Keratinocyte (primary cell): ENCODE results near the gene TAOK3. TPM values are rescaled to one million over a fixed set of nuclear protein-coding genes. Genes with fewer than 3 reads are reported as not detected.

Source experiments
- DNase-seq: peaks from one replicate; pipeline ENCODE4 v3.0.0-alpha.2; 2011; ENCODE audit warnings: low read depth, missing footprints, low spot score
- FAIRE-seq: peaks from 2 replicates; lab custom pipeline; 2011; peaks lifted over from hg19 to GRCh38; lab: Jason Lieb, UNC
- H2AFZ ChIP-seq: 2 replicates; pipeline ENCODE4 v1.6.0; 2012; ENCODE audit warnings: low read length, control low read depth, inconsistent platforms; ENCODE audit not compliant: control insufficient read depth
- H3K27ac ChIP-seq: 2 replicates; pipeline ENCODE4 v1.5.1; 2011; ENCODE audit warnings: low read length; ENCODE audit not compliant: control insufficient read depth, insufficient read depth
- H3K27me3 ChIP-seq: 3 replicates; pipeline ENCODE4 v1.6.0; 2011; ENCODE audit warnings: low read length; ENCODE audit not compliant: control insufficient read depth, insufficient read depth; ENCODE audit errors: extremely low read depth
- H3K36me3 ChIP-seq, 2 experiments: 2 replicates in 1 of 2; 3 replicates in 1 of 2; pipeline ENCODE4 v1.5.1; 2011; ENCODE audit warnings: low read length in 2 of 2, mild to moderate bottlenecking in 1 of 2; ENCODE audit not compliant: control insufficient read depth in 2 of 2, insufficient read depth in 2 of 2; ENCODE audit errors: extremely low read depth in 1 of 2
- H3K4me1 ChIP-seq: 3 replicates; pipeline ENCODE4 v1.5.1; 2011; ENCODE audit warnings: low read length; ENCODE audit not compliant: control insufficient read depth, insufficient read depth; ENCODE audit errors: extremely low read depth
- H3K4me2 ChIP-seq: 3 replicates; pipeline ENCODE4 v1.6.0; 2011; ENCODE audit warnings: low read depth, low read length; ENCODE audit not compliant: control insufficient read depth, insufficient read depth; ENCODE audit errors: extremely low read depth
- H3K4me3 ChIP-seq, 3 experiments: fragments of 200-600 bp in 1 of 3; sonication (generic) in 1 of 3; 2 replicates in 2 of 3; 3 replicates in 1 of 3; pipeline ENCODE4 v1.5.1; 2011 to 2016; ENCODE audit warnings: low read length in 3 of 3, mild to moderate bottlenecking in 3 of 3, control low read depth in 2 of 3, inconsistent platforms in 1 of 3, low read depth in 1 of 3, mixed read lengths in 1 of 3, mixed run types in 1 of 3, moderate library complexity in 1 of 3; ENCODE audit not compliant: control insufficient read depth in 2 of 3, insufficient read depth in 2 of 3; ENCODE audit errors: extremely low read depth in 1 of 3
- H3K79me2 ChIP-seq: 2 replicates; pipeline ENCODE4 v1.6.0; 2012; ENCODE audit warnings: low read length; ENCODE audit not compliant: control insufficient read depth, insufficient read depth
- H3K9ac ChIP-seq: 3 replicates; pipeline ENCODE4 v1.6.0; 2011; ENCODE audit warnings: low read length; ENCODE audit not compliant: control insufficient read depth, insufficient read depth; ENCODE audit errors: extremely low read depth
- H3K9me1 ChIP-seq: 3 replicates; pipeline ENCODE4 v1.6.0; 2011; ENCODE audit warnings: low read length; ENCODE audit not compliant: control insufficient read depth, insufficient read depth; ENCODE audit errors: extremely low read depth
- H3K9me3 ChIP-seq: 2 replicates; pipeline ENCODE4 v1.5.1; 2012; ENCODE audit warnings: low read depth, low read length; ENCODE audit not compliant: control insufficient read depth
- H4K20me1 ChIP-seq: 3 replicates; pipeline ENCODE4 v1.6.0; 2011; ENCODE audit warnings: low read length; ENCODE audit not compliant: control insufficient read depth, insufficient read depth; ENCODE audit errors: extremely low read depth
- CTCF ChIP-seq, 3 experiments: IDR thresholded peaks in 1 of 3; conservative IDR thresholded peaks in 1 of 3; optimal IDR thresholded peaks in 1 of 3; 2 replicates in 2 of 3; 3 replicates in 1 of 3; pipeline versions ENCODE3 to v1.5.1; 2011; ENCODE audit warnings: low read length in 3 of 3, mild to moderate bottlenecking in 3 of 3, moderate library complexity in 2 of 3, control low read depth in 1 of 3, inconsistent platforms in 1 of 3; ENCODE audit not compliant: insufficient read depth in 2 of 3; ENCODE audit errors: extremely low read depth in 1 of 3
- EZH2 ChIP-seq: IDR thresholded peaks from one replicate; pipeline ENCODE4 v1.6.1; 2012; ENCODE audit warnings: inconsistent platforms, mild to moderate bottlenecking, low read length, moderate library complexity
- dilution Hi-C: fragments of 300-500 bp; cut with MboI; formaldehyde crosslinking; loops from one replicate; pipeline ENCODE4 v1.7.0; 2020; ENCODE audit warnings: low sequenced_read_pairs; ENCODE audit not compliant: extremely low pct_ligation_motif_present
- polyA plus RNA-seq, 5 experiments: library from polyadenylated mRNA; depleted of rRNA in 3 of 5; stranded (reverse) in 3 of 5; stranded (forward) in 1 of 5; unstranded in 1 of 5; fragments of >200 nt; gene quantifications; 1 replicate in 1 of 5; 2 replicates in 3 of 5; 3 replicates in 1 of 5; pipeline versions ENCODE4 v1.2.1 to v1.2.3, GENCODE V29; 2011 to 2012; ENCODE audit warnings: missing spikeins in 2 of 5, low read depth in 1 of 5, low replicate concordance in 1 of 5

Gene TAOK3
- polyA plus RNA-seq, 1 donor (not counting 4 experiments of a cell fraction or from before 2014, with no cell fraction given) = 35.0 TPM

- dilution Hi-C loops = no loop called here
These were observed 247.0 kb downstream of the TAOK3 start for GRCh38 chr12:118125743-118126118.

GRCh38 chr12:118124333-118124874 lies 248.3 kb downstream of the TAOK3 start:
- TF ChIP-seq CTCF (optimal IDR thresholded peaks at IDR 0.05 in 1 of 3, IDR thresholded peaks at IDR 0.05 in 1 of 3, conservative IDR thresholded peaks at IDR 0.05 in 1 of 3; ENCODE audit: extremely low read depth in 1 of 3, insufficient read depth in 2 of 3, low read length in 3 of 3) (no peak), EZH2 (no peak)

More at GRCh38 chr12:118125743-118126118, 247.0 kb downstream of the TAOK3 start:
- no peak for DNase-seq
- FAIRE-seq = no peak
- no peak overlapping the region for H2AFZ ChIP-seq
- H3K36me3 ChIP-seq = no peaks in the 10 kb centered on the region
- TF ChIP-seq CTCF (optimal IDR thresholded peaks at IDR 0.05 in 1 of 3, IDR thresholded peaks at IDR 0.05 in 1 of 3, conservative IDR thresholded peaks at IDR 0.05 in 1 of 3; ENCODE audit: extremely low read depth in 1 of 3, insufficient read depth in 2 of 3, low read length in 3 of 3) (no peak), EZH2 (no peak)
- no peak overlapping the region for H3K9ac ChIP-seq
- peaks cover under 1% of the 10 kb centered on the region for H3K4me1 ChIP-seq
- no peak overlapping the region for H3K4me3 ChIP-seq
- H3K27ac ChIP-seq = no peak overlapping the region
- H3K9me1 ChIP-seq = no peaks in the 10 kb centered on the region
- H3K27me3 ChIP-seq = no peaks in the 10 kb centered on the region
- H3K79me2 ChIP-seq = no peaks in the 10 kb centered on the region
- H4K20me1 ChIP-seq = no peaks in the 10 kb centered on the region
- no peaks in the 10 kb centered on the region for H3K9me3 ChIP-seq
- no peak overlapping the region for H3K4me2 ChIP-seq

More at GRCh38 chr12:118124333-118124874, 248.3 kb downstream of the TAOK3 start:
- H3K79me2 ChIP-seq = no peaks in the 10 kb centered on the region
- dilution Hi-C loops = no loop called here
- no peak for DNase-seq
- H3K4me1 ChIP-seq = peaks cover 5% of the 10 kb centered on the region
- no peaks in the 10 kb centered on the region for H3K9me3 ChIP-seq
- H3K4me2 ChIP-seq = no peak overlapping the region
- H3K9me1 ChIP-seq = no peaks in the 10 kb centered on the region
- FAIRE-seq = no peak
- H3K4me3 ChIP-seq = no peak overlapping the region
- no peak overlapping the region for H3K9ac ChIP-seq
- no peaks in the 10 kb centered on the region for H3K36me3 ChIP-seq
- no peak overlapping the region for H3K27ac ChIP-seq
- H4K20me1 ChIP-seq = no peaks in the 10 kb centered on the region
- H3K27me3 ChIP-seq = no peaks in the 10 kb centered on the region
- no peak overlapping the region for H2AFZ ChIP-seq
